ENCODE measurements around the gene MBNL2.

MBNL2 gene

DNA sequence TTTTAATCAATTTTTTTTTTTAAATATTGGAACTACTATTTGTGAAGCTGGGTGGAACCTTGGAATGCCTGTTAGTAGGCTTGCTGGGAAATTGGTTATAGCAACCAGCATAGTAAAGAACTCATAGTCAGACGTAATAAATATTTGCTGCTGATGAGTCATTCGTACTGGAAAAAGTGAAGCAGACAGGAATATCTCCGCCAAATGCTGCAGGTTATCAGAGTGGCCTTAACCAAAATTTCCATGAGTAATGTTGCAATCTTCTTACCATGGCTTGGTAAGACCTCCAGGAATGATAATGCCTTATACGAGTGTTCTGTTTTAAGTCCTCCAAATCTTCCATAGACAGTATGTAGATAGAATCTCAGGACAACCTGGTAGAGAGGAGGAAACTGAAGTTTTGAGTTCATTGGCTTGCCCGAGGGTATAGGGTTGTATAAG lies 34.2 kb downstream of the MBNL2 start:
- Histone ChIP-seq H3K27ac (no peak overlapping the region), H3K4me3 (ENCODE audit: low read depth, low read length) (no peak overlapping the region), H3K27me3 (ENCODE audit: insufficient read depth, low read depth, severe bottlenecking) (no peaks in the 10 kb centered on the region), H3K9me3 (ENCODE audit: severe bottlenecking) (no peaks in the 10 kb centered on the region), H3K36me3 (no peaks in the 10 kb centered on the region)
- TF ChIP-seq, protein P1, sequence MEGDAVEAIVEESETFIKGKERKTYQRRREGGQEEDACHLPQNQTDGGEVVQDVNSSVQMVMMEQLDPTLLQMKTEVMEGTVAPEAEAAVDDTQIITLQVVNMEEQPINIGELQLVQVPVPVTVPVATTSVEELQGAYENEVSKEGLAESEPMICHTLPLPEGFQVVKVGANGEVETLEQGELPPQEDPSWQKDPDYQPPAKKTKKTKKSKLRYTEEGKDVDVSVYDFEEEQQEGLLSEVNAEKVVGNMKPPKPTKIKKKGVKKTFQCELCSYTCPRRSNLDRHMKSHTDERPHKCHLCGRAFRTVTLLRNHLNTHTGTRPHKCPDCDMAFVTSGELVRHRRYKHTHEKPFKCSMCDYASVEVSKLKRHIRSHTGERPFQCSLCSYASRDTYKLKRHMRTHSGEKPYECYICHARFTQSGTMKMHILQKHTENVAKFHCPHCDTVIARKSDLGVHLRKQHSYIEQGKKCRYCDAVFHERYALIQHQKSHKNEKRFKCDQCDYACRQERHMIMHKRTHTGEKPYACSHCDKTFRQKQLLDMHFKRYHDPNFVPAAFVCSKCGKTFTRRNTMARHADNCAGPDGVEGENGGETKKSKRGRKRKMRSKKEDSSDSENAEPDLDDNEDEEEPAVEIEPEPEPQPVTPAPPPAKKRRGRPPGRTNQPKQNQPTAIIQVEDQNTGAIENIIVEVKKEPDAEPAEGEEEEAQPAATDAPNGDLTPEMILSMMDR (IDR thresholded peaks at IDR 0.05; ENCODE audit: low read depth, low read length) = no peak
- no peak for DNase-seq

DNA sequence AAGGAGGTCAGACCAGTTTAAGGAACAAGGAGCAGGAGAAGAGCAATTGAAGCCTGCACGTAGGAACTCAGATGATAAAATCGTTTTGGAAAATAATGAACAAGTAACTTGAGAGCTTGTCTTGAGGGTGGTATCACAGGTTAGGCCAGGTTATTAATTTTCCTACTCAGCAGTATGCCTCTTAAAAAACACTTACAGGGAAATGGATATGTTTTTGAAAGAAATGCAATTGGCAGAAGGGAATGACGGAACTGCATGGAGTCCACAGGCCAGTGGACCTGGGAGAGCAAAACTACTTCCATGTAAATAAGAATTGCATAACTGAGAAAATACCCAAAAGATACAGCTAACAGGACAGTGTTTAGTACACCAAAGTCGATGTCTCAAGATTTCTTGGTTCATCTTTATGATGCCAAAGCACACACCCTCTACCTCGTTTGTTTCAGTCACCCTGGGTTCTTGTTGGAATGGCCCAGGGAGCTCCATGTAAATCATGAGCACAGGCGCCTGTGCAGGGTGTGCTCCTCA lies 35.2 kb downstream of the MBNL2 start:
- TF ChIP-seq, protein P1 (IDR thresholded peaks at IDR 0.05; ENCODE audit: low read depth, low read length) = no peak
- Histone ChIP-seq H3K9me3 (ENCODE audit: severe bottlenecking) (no peaks in the 10 kb centered on the region), H3K27me3 (ENCODE audit: insufficient read depth, low read depth, severe bottlenecking) (no peaks in the 10 kb centered on the region), H3K36me3 (no peaks in the 10 kb centered on the region), H3K27ac (no peak overlapping the region), H3K4me3 (ENCODE audit: low read depth, low read length) (no peak overlapping the region)
- DNase-seq = no peak

DNA sequence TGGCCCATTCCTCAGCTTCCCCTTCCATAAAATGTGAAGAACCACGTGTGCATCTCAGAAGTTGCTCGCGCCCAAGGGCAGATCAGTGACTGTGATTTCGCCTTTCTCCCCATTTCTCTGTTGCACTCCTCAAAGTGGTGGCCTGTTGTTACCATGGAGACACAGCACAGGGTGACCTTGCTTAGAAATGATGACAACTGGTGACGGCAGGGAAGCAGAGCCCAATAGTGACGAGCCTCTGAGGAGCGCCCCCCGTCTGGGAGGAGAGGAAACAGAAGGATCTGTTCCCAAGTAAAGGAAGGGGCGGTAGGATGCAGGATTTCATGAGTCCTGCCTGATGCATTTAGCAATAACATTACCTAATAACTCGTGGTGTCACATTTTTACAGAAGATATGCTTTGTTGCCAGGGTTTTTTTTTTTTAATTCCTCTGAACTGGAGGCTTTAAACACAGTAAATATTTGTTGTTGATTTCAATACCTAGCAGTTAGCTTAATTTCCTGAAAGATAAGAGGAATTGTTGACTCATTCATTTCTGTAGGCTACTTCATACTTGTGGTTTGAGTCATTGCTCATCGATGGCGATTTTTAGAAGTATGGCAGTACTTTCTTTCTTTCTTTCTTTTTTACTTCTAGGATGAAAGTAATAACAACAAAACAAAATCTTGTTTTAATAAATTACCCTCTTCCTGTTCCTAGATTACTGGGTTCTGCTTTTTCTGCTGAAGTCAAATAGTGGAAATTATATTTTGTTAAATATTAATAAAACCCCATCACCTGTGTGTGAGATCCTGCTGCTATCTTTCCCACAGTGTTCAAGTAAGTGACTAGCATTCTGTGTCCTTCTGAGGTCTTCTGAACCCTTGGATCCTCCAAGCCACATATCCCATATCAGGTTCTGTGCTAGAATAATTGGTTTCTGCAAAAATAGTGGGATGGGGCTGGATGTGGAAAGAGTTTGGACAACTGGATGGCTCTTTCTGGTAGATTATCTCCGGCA lies 36.0 kb downstream of the MBNL2 start:
- TF ChIP-seq, protein P1 (IDR thresholded peaks at IDR 0.05; ENCODE audit: low read depth, low read length) = no peak
- no peaks in the 10 kb centered on the region for H3K27me3 ChIP-seq (ENCODE audit: insufficient read depth, low read depth, severe bottlenecking)
- no peak overlapping the region for H3K4me3 ChIP-seq (ENCODE audit: low read depth, low read length)
- no peak for DNase-seq
- no peaks in the 10 kb centered on the region for H3K9me3 ChIP-seq (ENCODE audit: severe bottlenecking)
- no peak overlapping the region for H3K27ac ChIP-seq
- H3K36me3 ChIP-seq = no peaks in the 10 kb centered on the region

DNA sequence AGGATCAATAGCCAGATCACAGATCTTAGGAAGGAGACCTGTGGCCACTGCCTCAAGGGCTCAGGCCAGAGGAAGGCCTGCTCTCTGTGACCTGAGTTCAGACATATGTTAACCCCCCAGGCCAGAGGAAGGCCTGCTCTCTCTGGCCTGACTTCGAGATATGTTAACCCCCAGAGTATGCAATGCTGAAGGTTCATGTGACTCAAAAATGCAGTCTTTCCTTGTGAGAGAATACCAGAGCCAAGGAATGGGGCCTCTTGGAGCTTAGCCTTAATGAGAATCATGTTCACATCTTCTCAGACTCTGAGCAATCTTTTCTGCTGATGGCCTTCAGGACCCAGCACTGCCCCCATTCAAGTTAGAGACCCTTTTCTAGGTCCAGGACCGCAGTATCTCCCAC lies 36.7 kb downstream of the MBNL2 start:
- Histone ChIP-seq H3K27ac (no peak overlapping the region), H3K9me3 (ENCODE audit: severe bottlenecking) (no peaks in the 10 kb centered on the region), H3K27me3 (ENCODE audit: insufficient read depth, low read depth, severe bottlenecking) (no peaks in the 10 kb centered on the region), H3K36me3 (no peaks in the 10 kb centered on the region), H3K4me3 (ENCODE audit: low read depth, low read length) (no peak overlapping the region)
- DNase-seq = no peak
- TF ChIP-seq, protein P1 (IDR thresholded peaks at IDR 0.05; ENCODE audit: low read depth, low read length) = no peak

DNA sequence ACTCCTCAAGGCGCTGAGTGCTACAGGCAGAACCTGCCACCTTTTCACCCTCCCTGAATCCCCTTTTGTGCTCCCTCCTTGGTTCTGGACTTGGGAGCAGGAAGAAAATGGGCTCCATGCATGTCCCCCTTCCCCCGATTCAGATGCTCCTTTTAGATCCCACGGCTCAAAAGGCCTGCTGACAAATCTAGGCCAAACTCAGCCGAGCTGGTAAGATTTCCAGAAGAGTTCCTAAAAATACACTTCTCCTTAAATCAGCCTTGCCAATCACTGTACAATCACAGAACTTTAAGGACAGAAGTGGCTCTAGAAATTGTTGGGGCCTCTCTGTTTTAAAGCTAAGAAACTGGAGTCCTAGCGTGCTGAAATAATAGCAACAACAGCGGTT lies 37.3 kb downstream of the MBNL2 start:
- no peak for DNase-seq
- no peak overlapping the region for H3K4me3 ChIP-seq (ENCODE audit: low read depth, low read length)
- H3K36me3 ChIP-seq = no peaks in the 10 kb centered on the region
- no peaks in the 10 kb centered on the region for H3K27me3 ChIP-seq (ENCODE audit: insufficient read depth, low read depth, severe bottlenecking)
- TF ChIP-seq, protein P1 (IDR thresholded peaks at IDR 0.05; ENCODE audit: low read depth, low read length) = no peak
- no peak overlapping the region for H3K27ac ChIP-seq
- H3K9me3 ChIP-seq (ENCODE audit: severe bottlenecking) = no peaks in the 10 kb centered on the region

All from WERI-Rb-1 (cell line).